Measurements from ENCODE around the gene SRGAP3.

- TF ChIP-seq CTCF (IDR thresholded peaks at IDR 0.05) (no peak), POLR2A (IDR thresholded peaks at IDR 0.05) (no peak)
These were observed 212.2 kb downstream of the SRGAP3 start for GRCh38 chr3:9037144-9037711.
